ENCODE data around the gene GRWD1. TPM values are rescaled to one million over a fixed set of nuclear protein-coding genes. Genes with fewer than 3 reads are reported as not detected.
"Not testable (repeated sequence)": the region's sequence is repeated elsewhere in the genome, so short reads cannot be mapped to it uniquely, and the experiment has no call there.

The GRWD1 gene
- total and polyA plus RNA-seq, 7 donors, result 7.8 to 25.5 (median 16.4) TPM

- Histone ChIP-seq H3K27me3 (no peaks in the 10 kb centered on the region), H3K36me3 (peaks cover 0 to 26% (median 10%) of the 10 kb centered on the region in 4 donors), H3K27ac (peak overlapping the region in 1 of 4 donors; percentile 93), H3K4me3 (no peak overlapping the region), H3K4me1 (peaks cover 0 to 25% (median 11%) of the 10 kb centered on the region in 4 donors), H3K9me3 (no peaks in the 10 kb centered on the region)
- TF ChIP-seq POLR2A (IDR thresholded peaks at IDR 0.05), result no peak
- TF ChIP-seq, protein P1, sequence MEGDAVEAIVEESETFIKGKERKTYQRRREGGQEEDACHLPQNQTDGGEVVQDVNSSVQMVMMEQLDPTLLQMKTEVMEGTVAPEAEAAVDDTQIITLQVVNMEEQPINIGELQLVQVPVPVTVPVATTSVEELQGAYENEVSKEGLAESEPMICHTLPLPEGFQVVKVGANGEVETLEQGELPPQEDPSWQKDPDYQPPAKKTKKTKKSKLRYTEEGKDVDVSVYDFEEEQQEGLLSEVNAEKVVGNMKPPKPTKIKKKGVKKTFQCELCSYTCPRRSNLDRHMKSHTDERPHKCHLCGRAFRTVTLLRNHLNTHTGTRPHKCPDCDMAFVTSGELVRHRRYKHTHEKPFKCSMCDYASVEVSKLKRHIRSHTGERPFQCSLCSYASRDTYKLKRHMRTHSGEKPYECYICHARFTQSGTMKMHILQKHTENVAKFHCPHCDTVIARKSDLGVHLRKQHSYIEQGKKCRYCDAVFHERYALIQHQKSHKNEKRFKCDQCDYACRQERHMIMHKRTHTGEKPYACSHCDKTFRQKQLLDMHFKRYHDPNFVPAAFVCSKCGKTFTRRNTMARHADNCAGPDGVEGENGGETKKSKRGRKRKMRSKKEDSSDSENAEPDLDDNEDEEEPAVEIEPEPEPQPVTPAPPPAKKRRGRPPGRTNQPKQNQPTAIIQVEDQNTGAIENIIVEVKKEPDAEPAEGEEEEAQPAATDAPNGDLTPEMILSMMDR (IDR thresholded peaks at IDR 0.05), result no peak
- DNase-seq, result no peak
- WGBS, 2 donors, result 68 to 79% methylated on average over 7 of the region's 7 CpGs
- intact Hi-C loops (cut with DNase I), result no loop called here
These were observed 36.3 kb downstream of the GRWD1 start for GRCh38 chr19:48481846-48482639.

- intact Hi-C loops (cut with DNase I), result no loop called here
- 36 to 55% methylated on average over 3 of the region's 3 CpGs for WGBS, 2 donors
- Histone ChIP-seq H3K36me3 (peaks cover 0 to 14% (median under 1%) of the 10 kb centered on the region in 4 donors), H3K4me1 (peaks cover 0 to 35% (median 19%) of the 10 kb centered on the region in 4 donors), H3K27me3 (no peaks in the 10 kb centered on the region), H3K27ac (no peak overlapping the region), H3K4me3 (no peak overlapping the region), H3K9me3 (no peaks in the 10 kb centered on the region)
- no peak for DNase-seq
- TF ChIP-seq POLR2AphosphoS5 (IDR thresholded peaks at IDR 0.05) (no peak), POLR2A (IDR thresholded peaks at IDR 0.05) (no peak), EP300 (IDR thresholded peaks at IDR 0.05) (no peak)
- TF ChIP-seq, protein P1 (IDR thresholded peaks at IDR 0.05), result no peak
These were observed 37.5 kb downstream of the GRWD1 start for GRCh38 chr19:48483301-48483700.

DNA sequence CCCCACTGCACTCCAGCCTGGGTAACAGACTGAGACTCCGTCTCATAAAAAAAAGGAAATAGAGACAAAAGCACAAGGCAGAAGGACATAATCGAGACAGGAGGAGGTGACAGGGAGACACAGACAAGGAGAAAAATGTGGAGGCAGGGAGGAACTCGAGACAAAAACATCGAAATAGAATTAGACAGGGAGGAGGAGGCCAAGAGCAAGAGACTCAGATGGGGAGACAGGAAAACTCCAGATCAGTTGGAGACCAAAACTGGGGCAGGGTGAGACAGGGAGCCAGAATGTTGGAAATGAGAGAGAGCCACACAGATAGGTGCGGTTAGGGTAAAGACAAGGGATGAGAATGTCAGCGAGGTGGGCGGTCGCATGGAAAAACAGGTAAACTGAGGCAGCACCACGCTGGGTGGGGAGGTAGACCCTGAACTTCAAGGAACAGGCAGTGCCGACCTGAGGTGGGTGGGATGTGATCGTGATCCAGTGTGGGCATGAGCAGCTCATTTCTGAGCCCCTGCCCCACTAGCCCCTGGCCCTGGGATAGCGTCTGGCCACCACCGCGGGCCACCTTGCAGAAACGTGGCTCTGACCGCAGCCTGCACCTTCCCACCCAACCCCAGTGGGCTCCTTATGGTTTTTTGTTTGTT, 38.6 kb downstream of the GRWD1 start:
- WGBS, 2 donors, result 79 to 86% methylated on average over 16 of the region's 16 CpGs

GRCh38 chr19:48484931-48485612, 39.3 kb downstream of the GRWD1 start:
- WGBS, 2 donors, result 83 to 84% methylated on average over 37 of the region's 37 CpGs
- intact Hi-C loops (cut with DNase I), result no loop called here
- no peaks in the 10 kb centered on the region for H3K9me3 ChIP-seq
- no peak overlapping the region for H3K4me3 ChIP-seq
- H3K36me3 ChIP-seq, result no peaks in the 10 kb centered on the region
- H3K4me1 ChIP-seq, result peaks cover 0 to 36% (median 21%) of the 10 kb centered on the region in 4 donors
- no peaks in the 10 kb centered on the region for H3K27me3 ChIP-seq
- TF ChIP-seq POLR2AphosphoS5 (IDR thresholded peaks at IDR 0.05), result no peak
- no peak for TF ChIP-seq EP300 (IDR thresholded peaks at IDR 0.05)
- TF ChIP-seq POLR2A (IDR thresholded peaks at IDR 0.05), result no peak
- TF ChIP-seq, protein P1 (IDR thresholded peaks at IDR 0.05), result no peak
- DNase-seq, result no peak
- no peak overlapping the region for H3K27ac ChIP-seq

More for the DNA sequence above, 38.6 kb downstream of the GRWD1 start:
- TF ChIP-seq POLR2A (IDR thresholded peaks at IDR 0.05), result no peak
- no peak for TF ChIP-seq EP300 (IDR thresholded peaks at IDR 0.05)
- no peak for TF ChIP-seq POLR2AphosphoS5 (IDR thresholded peaks at IDR 0.05)
- TF ChIP-seq, protein P1 (IDR thresholded peaks at IDR 0.05), result no peak
- Histone ChIP-seq H3K27ac (no peak overlapping the region), H3K9me3 (no peaks in the 10 kb centered on the region), H3K27me3 (no peaks in the 10 kb centered on the region), H3K36me3 (peaks cover 0 to 3% (median 0%) of the 10 kb centered on the region in 4 donors), H3K4me3 (no peak overlapping the region), H3K4me1 (peaks cover 0 to 36% (median 21%) of the 10 kb centered on the region in 4 donors)
- no peak for DNase-seq
- intact Hi-C loops (cut with DNase I), result no loop called here

GRCh38 chr19:48486706-48487105, 40.9 kb downstream of the GRWD1 start:
- H3K4me3 ChIP-seq; H3K36me3 ChIP-seq; H3K27me3 ChIP-seq; H3K9me3 ChIP-seq; DNase-seq; intact Hi-C loops (cut with DNase I); H3K27ac ChIP-seq: not testable (repeated sequence)
- WGBS, 2 donors, result 25 to 83% methylated on average over 10 of the region's 10 CpGs
- H3K4me1 ChIP-seq, result peaks cover 0 to 35% (median 22%) of the 10 kb centered on the region in 4 donors
